Brain microvascular endothelial cell (primary cell): ENCODE data around the gene ALS2.

Experiments
- DNase-seq: peaks from one replicate; pipeline ENCODE4 v3.0.0-alpha.2; 2020
- H3K27ac ChIP-seq: fragments of 250-450 bp; sonication (Bioruptor Pico); 2 replicates; pipeline ENCODE4 v1.5.1; 2020; ENCODE audit warnings: mild to moderate bottlenecking, moderate library complexity
- H3K27me3 ChIP-seq: fragments of 250-450 bp; sonication (Bioruptor Pico); replicated peaks from 2 replicates; pipeline ENCODE4 v1.5.1; 2020; ENCODE audit warnings: mild to moderate bottlenecking
- H3K36me3 ChIP-seq: fragments of 250-450 bp; sonication (Bioruptor Pico); replicated peaks from 2 replicates; pipeline ENCODE4 v1.5.1; 2020; ENCODE audit warnings: mild to moderate bottlenecking
- H3K4me3 ChIP-seq: 2 replicates; pipeline ENCODE4 v1.5.1; 2011; ENCODE audit warnings: low read depth, mild to moderate bottlenecking, control low read depth, low read length, moderate library complexity
- in situ Hi-C: cut with HindIII; loops from 2 replicates; pipeline ENCODE4 v1.10.0; 2017; ENCODE audit warnings: low sequenced_read_pairs, low pct_ligation_motif_present
- TF ChIP-seq, protein P1 (sequence below): IDR thresholded peaks from 2 replicates; pipeline ENCODE4 v1.5.1; 2011; ENCODE audit warnings: low read depth, mild to moderate bottlenecking, moderate library complexity, low read length, control low read depth, inconsistent platforms; ENCODE audit errors: missing control alignments

Gene ALS2

DNA sequence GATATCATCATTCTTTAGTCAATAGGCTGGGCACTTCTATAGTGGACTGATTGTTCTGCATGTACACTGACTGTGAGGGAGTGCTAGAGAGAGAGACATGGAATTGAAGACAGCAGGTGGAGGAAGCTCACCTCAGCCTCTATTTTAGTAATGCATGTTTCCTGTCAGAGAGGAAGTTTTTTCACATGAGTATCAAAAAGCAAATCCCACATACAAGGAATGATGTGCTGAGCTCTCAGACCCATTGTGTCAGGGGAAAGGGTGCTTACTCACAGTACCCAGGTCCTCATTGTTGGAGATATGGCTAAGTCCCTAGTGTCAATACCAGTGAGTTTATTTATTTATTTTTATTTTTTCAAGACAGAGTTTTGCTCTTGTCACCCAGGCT, 15.7 kb upstream of the ALS2 start:
- TF ChIP-seq, protein P1, sequence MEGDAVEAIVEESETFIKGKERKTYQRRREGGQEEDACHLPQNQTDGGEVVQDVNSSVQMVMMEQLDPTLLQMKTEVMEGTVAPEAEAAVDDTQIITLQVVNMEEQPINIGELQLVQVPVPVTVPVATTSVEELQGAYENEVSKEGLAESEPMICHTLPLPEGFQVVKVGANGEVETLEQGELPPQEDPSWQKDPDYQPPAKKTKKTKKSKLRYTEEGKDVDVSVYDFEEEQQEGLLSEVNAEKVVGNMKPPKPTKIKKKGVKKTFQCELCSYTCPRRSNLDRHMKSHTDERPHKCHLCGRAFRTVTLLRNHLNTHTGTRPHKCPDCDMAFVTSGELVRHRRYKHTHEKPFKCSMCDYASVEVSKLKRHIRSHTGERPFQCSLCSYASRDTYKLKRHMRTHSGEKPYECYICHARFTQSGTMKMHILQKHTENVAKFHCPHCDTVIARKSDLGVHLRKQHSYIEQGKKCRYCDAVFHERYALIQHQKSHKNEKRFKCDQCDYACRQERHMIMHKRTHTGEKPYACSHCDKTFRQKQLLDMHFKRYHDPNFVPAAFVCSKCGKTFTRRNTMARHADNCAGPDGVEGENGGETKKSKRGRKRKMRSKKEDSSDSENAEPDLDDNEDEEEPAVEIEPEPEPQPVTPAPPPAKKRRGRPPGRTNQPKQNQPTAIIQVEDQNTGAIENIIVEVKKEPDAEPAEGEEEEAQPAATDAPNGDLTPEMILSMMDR = no peak
- H3K27ac ChIP-seq = no peak overlapping the region
- in situ Hi-C loops = no loop called here

DNA sequence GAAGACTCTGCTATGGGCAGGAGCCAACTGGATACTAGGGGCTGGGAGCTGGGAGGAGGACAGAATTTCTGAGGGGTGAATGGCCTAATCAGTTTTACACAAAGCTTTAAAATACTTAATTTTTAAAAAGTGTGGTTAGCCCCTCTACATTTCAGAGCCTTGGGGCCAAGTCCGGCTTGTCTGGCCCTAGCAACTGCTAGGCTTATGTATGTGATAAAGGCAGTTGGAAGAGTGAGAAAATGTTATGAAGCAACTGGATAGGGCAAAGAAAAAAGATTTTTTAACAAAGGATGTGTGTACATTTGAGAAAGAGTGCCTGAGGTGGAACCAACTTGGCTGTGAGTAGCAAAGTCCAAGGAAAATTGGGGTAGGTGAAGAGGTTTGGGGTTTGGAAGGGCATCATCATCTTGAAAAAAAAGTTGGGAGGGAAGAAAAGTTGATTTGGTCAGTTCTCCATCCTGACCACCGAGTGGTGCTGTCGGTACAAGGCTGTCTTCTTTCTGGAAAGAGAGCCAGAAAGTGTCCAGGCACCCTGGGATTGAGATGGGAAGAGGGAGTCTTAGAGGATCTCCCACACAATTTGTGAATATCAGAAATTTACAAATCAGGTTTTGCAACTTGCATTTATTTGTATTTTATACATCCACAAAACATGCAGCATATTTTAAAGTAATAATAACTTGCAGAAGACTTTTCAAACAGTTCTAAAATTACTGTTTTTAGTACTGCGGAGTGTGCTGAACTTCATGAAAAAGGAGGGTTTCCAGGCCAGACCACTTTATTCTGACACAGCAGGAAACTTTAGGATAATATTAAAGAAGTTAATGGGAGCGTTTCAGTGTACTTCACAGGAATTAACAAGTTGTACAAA, 15.1 kb upstream of the ALS2 start:
- no peak overlapping the region for H3K27ac ChIP-seq
- H3K4me3 ChIP-seq = no peak overlapping the region
- no peaks in the 10 kb centered on the region for H3K27me3 ChIP-seq
- DNase-seq = peak; percentile 24
- in situ Hi-C loops = no loop called here
- no peaks in the 10 kb centered on the region for H3K36me3 ChIP-seq
- TF ChIP-seq, protein P1 = peak; percentile 89

More for the DNA sequence above, 15.7 kb upstream of the ALS2 start:
- no peaks in the 10 kb centered on the region for H3K27me3 ChIP-seq
- no peaks in the 10 kb centered on the region for H3K36me3 ChIP-seq
- no peak overlapping the region for H3K4me3 ChIP-seq
- DNase-seq = no peak

DNA sequence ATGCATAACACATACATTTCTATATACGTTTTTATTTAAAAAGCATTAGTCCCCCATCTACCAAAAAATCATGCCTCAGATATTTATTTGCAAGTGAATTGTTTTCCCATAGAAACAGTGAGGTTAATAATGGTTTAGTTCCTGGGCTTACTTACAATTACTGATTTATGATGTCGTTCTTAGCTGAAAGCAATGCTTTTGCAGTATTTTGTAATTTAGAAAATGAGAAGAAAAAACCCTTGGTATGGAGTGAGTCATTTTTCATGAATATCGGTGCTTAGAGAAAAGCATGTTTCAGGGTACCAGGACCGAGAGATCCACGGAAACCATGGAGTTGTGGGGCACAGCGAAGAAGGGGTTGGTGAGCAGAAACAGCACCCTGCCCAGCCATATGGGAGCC, 13.6 kb upstream of the ALS2 start:
- TF ChIP-seq, protein P1 = no peak
- no peak overlapping the region for H3K4me3 ChIP-seq
- no peaks in the 10 kb centered on the region for H3K36me3 ChIP-seq
- H3K27me3 ChIP-seq = no peaks in the 10 kb centered on the region
- in situ Hi-C loops = no loop called here
- no peak for DNase-seq
- no peak overlapping the region for H3K27ac ChIP-seq

DNA sequence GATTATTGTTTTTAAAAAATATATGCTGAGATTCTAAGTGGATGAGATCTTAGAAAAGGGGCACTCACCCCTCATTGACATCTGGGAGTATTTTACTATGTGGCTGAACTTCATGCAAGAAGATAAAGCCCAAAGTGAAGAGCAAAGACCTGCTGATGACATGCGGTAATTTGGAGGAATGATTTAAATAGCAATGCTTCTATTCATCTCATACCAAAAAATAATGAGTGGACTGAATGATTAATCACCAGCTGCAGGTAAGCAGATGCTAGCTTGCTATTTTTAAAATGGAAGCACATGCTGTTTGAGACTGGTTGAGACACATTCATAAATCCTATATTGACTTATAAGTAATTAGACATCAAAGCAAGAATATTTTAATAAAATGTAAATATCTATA, 12.9 kb upstream of the ALS2 start:
- no peak for DNase-seq
- in situ Hi-C loops = no loop called here
- Histone ChIP-seq H3K27me3 (no peaks in the 10 kb centered on the region), H3K36me3 (no peaks in the 10 kb centered on the region), H3K4me3 (no peak overlapping the region), H3K27ac (no peak overlapping the region)
- TF ChIP-seq, protein P1 = no peak

DNA sequence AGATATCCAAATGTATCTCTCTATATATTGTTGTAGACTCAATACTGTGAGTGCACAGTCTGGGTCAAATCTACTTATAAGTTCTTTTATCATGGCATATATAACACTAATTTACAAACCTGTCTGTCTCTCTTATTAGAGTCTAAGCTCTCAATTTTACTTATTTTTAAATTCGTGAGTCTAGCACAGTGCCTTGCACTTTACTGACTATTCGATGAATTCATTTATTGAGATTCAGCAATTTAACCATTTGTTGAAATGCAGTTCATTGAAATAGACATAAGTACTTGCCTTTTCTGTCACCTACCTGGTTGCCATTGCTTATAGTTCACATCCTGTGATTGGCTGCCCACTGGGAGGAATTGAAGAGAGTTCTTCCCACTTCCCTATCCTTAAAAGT, 10.3 kb upstream of the ALS2 start:
- TF ChIP-seq, protein P1 = no peak
- no peak overlapping the region for H3K27ac ChIP-seq
- no peak for DNase-seq
- H3K27me3 ChIP-seq = no peaks in the 10 kb centered on the region
- no peaks in the 10 kb centered on the region for H3K36me3 ChIP-seq
- in situ Hi-C loops = no loop called here
- H3K4me3 ChIP-seq = no peak overlapping the region

DNA sequence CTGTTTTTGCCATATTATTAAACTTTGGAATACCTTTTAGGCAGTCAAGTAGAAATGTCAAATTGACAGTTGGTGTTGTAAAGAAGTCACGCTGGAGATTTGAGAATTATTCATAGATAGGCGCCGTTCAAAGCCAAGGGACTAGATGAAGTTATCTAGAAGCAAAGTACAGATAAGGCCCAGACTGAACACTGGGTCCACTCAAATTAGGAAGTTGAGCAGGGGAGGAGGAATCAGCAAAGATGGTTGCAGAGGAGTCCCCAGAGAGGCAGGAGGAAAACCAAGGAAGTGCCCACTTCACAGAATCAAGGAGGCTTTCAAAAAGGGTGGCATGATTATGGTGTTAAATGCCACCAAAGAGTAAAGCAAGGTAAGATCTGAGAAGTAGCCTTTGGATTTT, 9.6 kb upstream of the ALS2 start:
- TF ChIP-seq, protein P1 = no peak
- Histone ChIP-seq H3K4me3 (no peak overlapping the region), H3K36me3 (no peaks in the 10 kb centered on the region)

More for the DNA sequence above, 9.6 kb upstream of the ALS2 start:
- in situ Hi-C loops = no loop called here
- DNase-seq = no peak
- Histone ChIP-seq H3K27ac (no peak overlapping the region), H3K27me3 (no peaks in the 10 kb centered on the region)
